OCI-LY7 (cell line): ENCODE results near the gene ARHGAP18.

Source experiments
- CTCF ChIP-seq: fragments of 200-600 bp; sonication (generic); conservative IDR thresholded peaks from 2 replicates; pipeline ENCODE4 v1.5.1; 2014; ENCODE audit warnings: mild to moderate bottlenecking, antibody characterized with exemption, low read length, moderate library complexity, mixed read lengths
- EZH2phosphoT487 ChIP-seq: fragments of 200-600 bp; sonication (generic); IDR thresholded peaks from 2 replicates; pipeline ENCODE4 v1.6.1; 2018; ENCODE audit warnings: low read depth, borderline replicate concordance, mild to moderate bottlenecking, mixed run types, antibody characterized with exemption, low read length, moderate library complexity, mixed read lengths

GRCh38 chr6:129651291-129651691, 58.7 kb downstream of the ARHGAP18 start:
- no peak for TF ChIP-seq CTCF
- TF ChIP-seq EZH2phosphoT487 = no peak
